ENCODE data around the gene BCL2L2.

DNA sequence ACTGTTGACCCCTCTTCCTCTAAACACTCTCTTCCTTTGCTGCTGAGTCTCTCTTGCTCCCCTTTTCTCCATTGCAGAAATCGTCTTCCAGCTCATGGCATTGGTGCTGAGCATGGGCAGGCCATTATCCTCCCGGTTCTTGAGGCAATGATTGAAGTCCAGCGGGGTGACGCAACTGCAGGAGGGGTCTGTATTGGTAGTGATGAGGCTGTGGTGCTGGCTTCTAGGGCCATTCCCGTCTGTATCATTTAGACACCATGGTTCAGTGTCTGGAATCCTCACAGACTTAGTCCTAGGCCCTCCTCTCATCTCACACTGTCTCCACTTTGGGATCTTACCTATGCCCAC is 46.8 kb downstream of the BCL2L2 start:
- TF ChIP-seq, protein P1, sequence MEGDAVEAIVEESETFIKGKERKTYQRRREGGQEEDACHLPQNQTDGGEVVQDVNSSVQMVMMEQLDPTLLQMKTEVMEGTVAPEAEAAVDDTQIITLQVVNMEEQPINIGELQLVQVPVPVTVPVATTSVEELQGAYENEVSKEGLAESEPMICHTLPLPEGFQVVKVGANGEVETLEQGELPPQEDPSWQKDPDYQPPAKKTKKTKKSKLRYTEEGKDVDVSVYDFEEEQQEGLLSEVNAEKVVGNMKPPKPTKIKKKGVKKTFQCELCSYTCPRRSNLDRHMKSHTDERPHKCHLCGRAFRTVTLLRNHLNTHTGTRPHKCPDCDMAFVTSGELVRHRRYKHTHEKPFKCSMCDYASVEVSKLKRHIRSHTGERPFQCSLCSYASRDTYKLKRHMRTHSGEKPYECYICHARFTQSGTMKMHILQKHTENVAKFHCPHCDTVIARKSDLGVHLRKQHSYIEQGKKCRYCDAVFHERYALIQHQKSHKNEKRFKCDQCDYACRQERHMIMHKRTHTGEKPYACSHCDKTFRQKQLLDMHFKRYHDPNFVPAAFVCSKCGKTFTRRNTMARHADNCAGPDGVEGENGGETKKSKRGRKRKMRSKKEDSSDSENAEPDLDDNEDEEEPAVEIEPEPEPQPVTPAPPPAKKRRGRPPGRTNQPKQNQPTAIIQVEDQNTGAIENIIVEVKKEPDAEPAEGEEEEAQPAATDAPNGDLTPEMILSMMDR (IDR thresholded peaks at IDR 0.05; ENCODE audit: insufficient read depth, low read depth, low read length): no peak
- no peak for TF ChIP-seq EZH2 (IDR thresholded peaks at IDR 0.05; ENCODE audit: insufficient read depth, low read length)

Measured in astrocyte (in vitro differentiated cells and primary cell).